Large intestine (tissue), 3 donors: Measurements from ENCODE around the gene ASB16. TPM values are rescaled to one million over a fixed set of nuclear protein-coding genes. Genes with fewer than 3 reads are reported as not detected.

Experiments
- DNase-seq, 2 donors: peaks; one replicate each; pipeline versions ENCODE4 v3.0.0 to v3.0.0-alpha.2; 2013
- H3K27ac ChIP-seq: one replicate; pipeline ENCODE4 v1.5.1; 2013; ENCODE audit warnings: low read length
- H3K27me3 ChIP-seq: 2 replicates; pipeline ENCODE4 v1.6.1; 2013; ENCODE audit warnings: low read length; ENCODE audit not compliant: control insufficient read depth, insufficient read depth
- H3K36me3 ChIP-seq: 2 replicates; pipeline ENCODE4 v1.6.1; 2013; ENCODE audit warnings: low read length; ENCODE audit not compliant: control insufficient read depth, insufficient read depth
- H3K4me1 ChIP-seq: one replicate; pipeline ENCODE4 v1.6.1; 2013; ENCODE audit warnings: low read length; ENCODE audit not compliant: control insufficient read depth, insufficient read depth
- H3K4me3 ChIP-seq: one replicate; pipeline ENCODE4 v1.5.1; 2013; ENCODE audit warnings: low read length
- H3K9me3 ChIP-seq: one replicate; pipeline ENCODE4 v1.6.1; 2013; ENCODE audit warnings: mild to moderate bottlenecking, low read depth, low read length, moderate library complexity; ENCODE audit not compliant: control insufficient read depth
- WGBS: methylation state at CpG from one replicate; pipeline ENCODE4 v1.1.5; 2013; ENCODE audit warnings: low lambda C conversion rate; ENCODE audit not compliant: insufficient coverage; 5-methylcytosine and 5-hydroxymethylcytosine counted together
- polyA plus RNA-seq: library from polyadenylated mRNA; unstranded; fragments of 120-200 nt; gene quantifications from one replicate; pipeline ENCODE4 v1.2.1, GENCODE V29; 2013

Gene ASB16
- polyA plus RNA-seq, 1 donor, result 2.5 TPM

DNA sequence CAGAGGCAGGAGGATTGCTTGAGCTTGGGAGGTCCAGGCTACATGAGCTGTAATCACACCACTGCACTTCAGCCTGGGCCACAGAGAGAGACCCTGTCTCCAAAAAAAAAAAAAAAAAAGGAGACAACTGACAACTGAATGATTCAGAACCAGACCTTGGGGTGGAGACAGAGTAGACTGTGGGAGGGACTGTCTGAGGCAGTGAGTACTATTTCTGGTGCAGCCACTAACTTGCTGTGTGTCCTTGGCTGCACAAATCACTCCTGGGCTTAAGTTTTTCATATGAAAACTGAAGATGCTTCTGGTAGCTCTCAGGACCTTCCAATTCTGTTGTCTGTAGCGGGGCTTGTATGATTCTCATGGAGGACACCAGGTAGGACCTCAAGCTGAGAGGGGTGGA lies 5.8 kb downstream of the ASB16 start:
- no CpG with 5 or more reads among the region's 1 CpG for WGBS
- no peak overlapping the region for H3K4me3 ChIP-seq
- H3K36me3 ChIP-seq, result peaks cover 25% of the 10 kb centered on the region
- H3K9me3 ChIP-seq, result no peaks in the 10 kb centered on the region
- no peak for DNase-seq
- H3K4me1 ChIP-seq, result no peaks in the 10 kb centered on the region
- H3K27ac ChIP-seq, result no peak overlapping the region
- H3K27me3 ChIP-seq, result no peaks in the 10 kb centered on the region

DNA sequence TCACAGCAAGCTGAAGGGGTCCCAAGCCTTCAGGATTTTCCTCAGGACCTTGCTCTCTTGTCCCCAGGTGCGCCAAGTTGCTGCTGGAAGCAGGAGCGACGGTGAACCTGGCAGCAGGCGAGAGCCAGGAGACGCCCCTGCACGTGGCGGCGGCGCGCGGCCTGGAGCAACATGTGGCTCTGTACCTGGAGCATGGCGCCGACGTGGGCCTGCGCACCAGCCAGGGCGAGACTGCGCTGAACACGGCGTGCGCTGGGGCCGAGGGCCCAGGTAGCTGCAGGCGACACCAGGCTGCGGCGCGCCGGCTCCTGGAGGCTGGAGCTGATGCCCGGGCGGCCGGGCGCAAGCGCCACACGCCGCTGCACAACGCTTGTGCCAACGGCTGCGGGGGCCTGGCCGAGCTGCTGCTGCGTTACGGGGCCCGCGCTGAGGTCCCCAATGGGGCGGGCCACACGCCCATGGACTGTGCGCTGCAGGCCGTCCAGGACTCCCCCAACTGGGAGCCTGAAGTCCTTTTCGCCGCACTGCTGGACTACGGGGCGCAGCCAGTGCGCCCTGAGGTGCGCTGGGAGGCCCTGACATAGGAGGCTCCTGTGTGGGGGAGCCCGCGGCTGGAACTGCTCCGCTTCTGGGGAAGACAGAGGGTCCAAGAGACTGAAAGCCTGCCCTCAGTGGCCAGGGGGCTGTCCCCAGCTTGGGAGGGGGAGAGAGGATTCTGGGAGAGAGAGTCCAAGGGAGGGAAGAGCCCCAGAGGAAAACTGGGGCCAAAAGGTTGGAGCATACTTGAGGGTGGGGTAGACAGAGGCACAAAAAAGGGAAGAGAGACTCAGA lies 6.4 kb downstream of the ASB16 start:
- WGBS, result no CpG with 5 or more reads among the region's 54 CpGs
- no peaks in the 10 kb centered on the region for H3K27me3 ChIP-seq
- no peaks in the 10 kb centered on the region for H3K9me3 ChIP-seq
- peaks cover 30% of the 10 kb centered on the region for H3K36me3 ChIP-seq
- DNase-seq, result no peak
- no peak overlapping the region for H3K4me3 ChIP-seq
- H3K27ac ChIP-seq, result no peak overlapping the region
- no peaks in the 10 kb centered on the region for H3K4me1 ChIP-seq

DNA sequence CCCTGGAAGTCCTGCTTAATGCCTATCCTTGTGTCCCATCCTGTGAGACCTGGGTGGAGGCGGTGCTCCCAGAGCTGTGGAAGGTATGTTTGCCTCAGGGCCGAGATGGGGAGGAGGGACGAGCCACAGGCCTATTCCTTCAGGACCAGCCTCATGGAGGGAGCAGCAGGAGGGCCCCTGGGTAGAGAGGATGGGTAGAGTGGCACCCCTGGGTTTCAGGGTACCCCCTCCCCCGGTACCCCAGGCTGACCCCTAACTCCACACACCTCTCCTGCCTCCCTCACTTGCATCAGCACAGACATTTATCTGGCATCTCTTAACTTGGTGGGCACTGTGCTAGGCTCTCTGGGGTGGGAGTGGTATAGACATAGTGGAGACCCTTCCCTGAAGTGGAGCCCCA lies 7.1 kb downstream of the ASB16 start:
- peaks cover 37% of the 10 kb centered on the region for H3K36me3 ChIP-seq
- DNase-seq, result no peak

GRCh38 chr17:44178133-44178532 lies 7.6 kb downstream of the ASB16 start:
- no CpG with 5 or more reads among the region's 14 CpGs for WGBS
- Histone ChIP-seq H3K27me3 (no peaks in the 10 kb centered on the region), H3K36me3 (peaks cover 38% of the 10 kb centered on the region)

More for the DNA sequence above, 7.1 kb downstream of the ASB16 start:
- no peak overlapping the region for H3K4me3 ChIP-seq
- H3K27ac ChIP-seq, result no peak overlapping the region
- no peaks in the 10 kb centered on the region for H3K9me3 ChIP-seq
- no CpG with 5 or more reads among the region's 4 CpGs for WGBS
- no peaks in the 10 kb centered on the region for H3K4me1 ChIP-seq
- H3K27me3 ChIP-seq, result no peaks in the 10 kb centered on the region

GRCh38 chr17:44183024-44183423 lies 12.5 kb downstream of the ASB16 start:
- no CpG with 5 or more reads among the region's 2 CpGs for WGBS
- DNase-seq, result no peak
- no peak overlapping the region for H3K27ac ChIP-seq
- peaks cover 19% of the 10 kb centered on the region for H3K36me3 ChIP-seq
- no peak overlapping the region for H3K4me3 ChIP-seq
- no peaks in the 10 kb centered on the region for H3K27me3 ChIP-seq
- no peaks in the 10 kb centered on the region for H3K9me3 ChIP-seq
- H3K4me1 ChIP-seq, result peaks cover 6% of the 10 kb centered on the region

More at GRCh38 chr17:44178133-44178532, 7.6 kb downstream of the ASB16 start:
- no peaks in the 10 kb centered on the region for H3K4me1 ChIP-seq
- no peaks in the 10 kb centered on the region for H3K9me3 ChIP-seq
- H3K27ac ChIP-seq, result no peak overlapping the region
- H3K4me3 ChIP-seq, result no peak overlapping the region
- DNase-seq, result no peak

DNA sequence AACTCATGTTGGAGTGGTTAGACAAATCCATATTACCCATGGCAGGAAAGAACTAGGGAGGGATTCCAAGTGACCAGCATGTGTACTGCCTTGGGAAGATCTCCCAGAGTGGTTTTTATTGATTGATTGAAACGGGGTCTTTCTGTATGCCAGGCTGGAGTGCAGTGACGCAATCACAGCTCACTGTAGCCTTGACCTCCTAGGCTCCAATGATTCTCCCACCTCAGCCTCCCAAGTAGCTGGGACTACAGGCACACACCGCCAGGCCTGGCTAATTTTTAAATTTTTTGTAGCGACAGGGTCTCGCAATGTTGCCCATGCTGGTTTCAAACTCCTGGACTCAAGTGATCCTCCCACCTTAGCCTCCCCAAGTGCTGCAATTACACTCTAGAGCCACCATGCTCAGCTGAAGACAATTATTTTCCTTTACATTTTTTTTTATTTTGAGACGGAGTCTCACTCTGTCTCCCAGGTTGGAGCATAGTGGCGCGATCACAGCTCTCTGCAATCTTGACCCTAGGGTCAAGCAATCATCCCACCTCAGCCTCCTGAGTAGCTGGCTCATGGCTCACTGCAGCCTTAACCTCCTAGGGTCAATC lies 13.8 kb downstream of the ASB16 start:
- DNase-seq, result no peak
- Histone ChIP-seq H3K9me3 (no peaks in the 10 kb centered on the region), H3K27ac (no peak overlapping the region), H3K27me3 (no peaks in the 10 kb centered on the region), H3K36me3 (peaks cover 20% of the 10 kb centered on the region), H3K4me3 (no peak overlapping the region), H3K4me1 (peaks cover 10% of the 10 kb centered on the region)
- no CpG with 5 or more reads among the region's 8 CpGs for WGBS

DNA sequence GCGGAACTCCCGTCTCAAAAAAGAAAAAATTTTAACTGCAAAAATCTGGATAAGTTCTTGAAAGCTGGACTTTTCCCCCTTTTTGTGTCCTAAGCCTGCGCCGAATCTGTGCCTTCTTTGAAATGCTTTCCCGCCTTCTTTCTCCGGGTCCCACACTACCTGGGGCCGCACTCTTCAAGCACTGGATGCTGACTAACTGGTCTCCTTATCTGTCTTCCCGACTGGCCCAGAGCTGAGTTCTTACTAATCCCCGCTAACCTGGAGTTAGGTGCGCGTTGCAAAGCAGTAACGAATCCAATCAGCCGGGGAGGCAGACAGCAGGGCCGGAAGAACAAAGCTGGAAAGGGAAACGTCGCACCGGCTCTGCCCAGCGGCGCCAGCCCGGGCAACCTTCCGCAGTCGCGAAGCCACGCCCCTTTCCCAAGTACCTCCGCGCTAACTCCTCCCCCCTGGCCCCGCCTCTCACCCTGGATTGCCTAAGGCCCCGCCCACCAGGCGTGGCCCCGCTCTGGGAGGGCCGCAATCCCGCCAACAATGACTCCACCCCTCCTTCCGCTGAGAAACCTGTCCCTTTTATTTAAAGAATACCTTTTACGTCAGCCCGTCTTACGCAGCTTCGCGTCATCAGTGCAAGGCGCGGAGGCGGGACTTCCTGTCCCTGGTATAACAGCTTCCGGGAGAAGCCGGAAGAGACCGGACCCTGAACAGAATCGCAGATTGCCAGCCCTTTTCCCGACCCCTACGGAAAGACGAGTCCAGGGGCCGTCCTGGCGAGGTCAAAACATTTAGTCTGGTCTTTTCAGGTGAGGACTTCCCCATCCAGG lies 16.0 kb downstream of the ASB16 start, which contains the start of gene TMUB2:
TSS of gene TMUB2 (plus strand) at position 666 of the 824 bp plus-strand sequence. CDS start 737 bp downstream, outside the sequence.
- H3K27ac ChIP-seq, result peak within 1 kb of the TSS; percentile 95
- peaks cover 10% of the 10 kb centered on the region for H3K4me1 ChIP-seq
- H3K9me3 ChIP-seq, result no peaks in the 10 kb centered on the region
- no peaks in the 10 kb centered on the region for H3K27me3 ChIP-seq
- peak within 1 kb of the TSS; percentile 98 for H3K4me3 ChIP-seq
- peak; percentile 99 for DNase-seq
- no CpG with 5 or more reads among the region's 50 CpGs for whole genome bisulfite sequencing
- peaks cover 34% of the 10 kb centered on the region for H3K36me3 ChIP-seq

DNA sequence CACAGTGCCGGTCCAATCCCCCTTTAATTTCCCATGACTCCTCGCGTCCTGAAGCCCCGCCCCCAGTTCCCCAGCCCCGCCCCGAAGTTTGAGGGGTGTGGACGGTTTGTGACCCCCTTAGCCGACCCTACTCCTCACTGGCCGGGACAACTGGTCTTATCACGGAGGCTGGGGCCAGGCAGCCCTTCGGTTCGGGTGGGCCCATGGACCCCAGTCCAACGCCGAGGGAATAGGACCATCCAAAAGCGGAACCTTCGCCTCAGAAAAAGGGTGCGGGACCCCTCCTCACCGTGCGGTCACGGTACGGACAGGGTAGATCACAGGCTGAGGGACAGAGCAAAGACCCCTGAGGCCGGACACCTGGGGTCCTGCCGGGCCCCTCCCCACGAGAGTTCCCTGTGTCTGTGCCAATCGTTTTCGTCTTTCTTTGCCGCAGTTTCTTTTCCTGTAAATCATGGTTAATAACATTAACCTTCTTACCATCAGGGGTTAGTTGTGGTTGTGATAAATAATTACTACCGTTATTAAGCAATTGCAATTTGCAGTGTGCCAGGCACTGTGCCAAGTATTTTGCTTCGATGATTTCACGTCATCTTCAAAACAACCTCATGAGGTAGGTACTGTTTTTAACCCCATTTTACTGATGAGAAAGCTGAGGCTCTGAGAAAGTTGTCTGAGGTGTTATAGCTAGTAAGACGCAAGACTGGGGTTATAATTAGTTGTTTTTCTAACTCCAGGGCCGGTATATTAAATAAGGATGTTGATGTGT lies 16.8 kb downstream of the ASB16 start:
- Histone ChIP-seq H3K4me1 (peaks cover 17% of the 10 kb centered on the region), H3K27ac (peak overlapping the region; percentile 95), H3K27me3 (no peaks in the 10 kb centered on the region), H3K36me3 (peaks cover 32% of the 10 kb centered on the region), H3K4me3 (peak overlapping the region; percentile 98), H3K9me3 (no peaks in the 10 kb centered on the region)
- WGBS, result 0% methylated on average over 1 of the region's 32 CpGs
- no peak for DNase-seq

DNA sequence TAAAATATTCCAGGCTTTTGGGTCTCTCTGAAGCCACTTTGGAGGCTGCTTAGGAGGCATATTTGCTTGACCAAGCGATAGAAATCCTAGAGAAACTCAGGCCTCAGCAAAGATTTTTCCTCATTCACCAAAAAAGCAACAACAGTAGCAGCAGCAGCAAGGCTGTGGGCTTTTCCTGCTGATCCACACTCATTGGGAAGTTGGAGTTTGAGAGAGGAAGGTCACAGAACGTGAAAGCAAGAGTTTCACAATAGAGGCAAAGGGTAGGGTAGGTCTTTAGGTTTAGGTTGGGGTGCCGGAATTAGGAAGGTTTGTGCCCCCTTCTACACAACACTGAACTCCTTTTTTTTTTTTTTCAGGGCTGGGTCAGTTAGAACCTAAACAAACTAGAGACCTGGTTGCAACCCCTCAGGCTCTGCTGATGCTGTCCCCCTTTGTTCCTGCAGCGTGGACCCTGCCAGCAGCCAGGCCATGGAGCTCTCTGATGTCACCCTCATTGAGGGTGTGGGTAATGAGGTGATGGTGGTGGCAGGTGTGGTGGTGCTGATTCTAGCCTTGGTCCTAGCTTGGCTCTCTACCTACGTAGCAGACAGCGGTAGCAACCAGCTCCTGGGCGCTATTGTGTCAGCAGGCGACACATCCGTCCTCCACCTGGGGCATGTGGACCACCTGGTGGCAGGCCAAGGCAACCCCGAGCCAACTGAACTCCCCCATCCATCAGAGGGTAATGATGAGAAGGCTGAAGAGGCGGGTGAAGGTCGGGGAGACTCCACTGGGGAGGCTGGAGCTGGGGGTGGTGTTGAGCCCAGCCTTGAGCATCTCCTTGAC lies 18.3 kb downstream of the ASB16 start:
- peaks cover 40% of the 10 kb centered on the region for H3K36me3 ChIP-seq
- H3K4me3 ChIP-seq, result no peak overlapping the region
- no peaks in the 10 kb centered on the region for H3K9me3 ChIP-seq
- H3K27ac ChIP-seq, result no peak overlapping the region
- H3K4me1 ChIP-seq, result peaks cover 23% of the 10 kb centered on the region
- no peak for DNase-seq
- no CpG with 5 or more reads among the region's 12 CpGs for WGBS
- no peaks in the 10 kb centered on the region for H3K27me3 ChIP-seq
